SKM-1 treated with dmso at 0.1 percent for 144 hours (cell line): ENCODE results near the gene ZNF277.
"Not testable (repeated sequence)": the region's sequence is repeated elsewhere in the genome, so short reads cannot be mapped to it uniquely, and the experiment has no call there.

Source experiments
- DNase-seq: peaks from one replicate; lab custom pipeline; 2025; ENCODE audit not compliant: unreplicated experiment; lab: John Stamatoyannopoulos, UW

Gene ZNF277

GRCh38 chr7:112286250-112287086, 80.0 kb downstream of the ZNF277 start:
- no peak for DNase-seq

- DNase-seq: no peak
These were observed 81.8 kb downstream of the ZNF277 start for GRCh38 chr7:112288301-112288700.

GRCh38 chr7:112290065-112290464, 83.6 kb downstream of the ZNF277 start:
- DNase-seq: no peak

- no peak for DNase-seq
These were observed 85.7 kb downstream of the ZNF277 start for GRCh38 chr7:112292162-112292561.

GRCh38 chr7:112293416-112293815, 86.9 kb downstream of the ZNF277 start:
- no peak for DNase-seq

GRCh38 chr7:112296432-112296831, 89.9 kb downstream of the ZNF277 start:
- DNase-seq: no peak

GRCh38 chr7:112297681-112298080, 91.2 kb downstream of the ZNF277 start:
- DNase-seq: no peak

- no peak for DNase-seq
These were observed 92.1 kb downstream of the ZNF277 start for GRCh38 chr7:112298543-112299100.

- DNase-seq: no peak
These were observed 93.6 kb downstream of the ZNF277 start for GRCh38 chr7:112300072-112300471.

GRCh38 chr7:112300831-112301407, 94.4 kb downstream of the ZNF277 start:
- DNase-seq: no peak

- no peak for DNase-seq
These were observed 96.1 kb downstream of the ZNF277 start for GRCh38 chr7:112302566-112302965.

GRCh38 chr7:112306903-112307302, 100.4 kb downstream of the ZNF277 start:
- no peak for DNase-seq

GRCh38 chr7:112307506-112307905, 101.0 kb downstream of the ZNF277 start:
- DNase-seq: no peak

GRCh38 chr7:112308974-112309373, 102.5 kb downstream of the ZNF277 start:
- no peak for DNase-seq

GRCh38 chr7:112316803-112317202, 110.3 kb downstream of the ZNF277 start:
- not testable (repeated sequence) for DNase-seq

- DNase-seq: no peak
These were observed 115.6 kb downstream of the ZNF277 start for GRCh38 chr7:112322070-112322469.

- no peak for DNase-seq
These were observed 121.1 kb downstream of the ZNF277 start for GRCh38 chr7:112327566-112327965.

GRCh38 chr7:112331492-112331891, 125.0 kb downstream of the ZNF277 start:
- no peak for DNase-seq

GRCh38 chr7:112334366-112334765, 127.9 kb downstream of the ZNF277 start:
- DNase-seq: no peak

- no peak for DNase-seq
These were observed 129.8 kb downstream of the ZNF277 start for GRCh38 chr7:112336261-112336660.

- no peak for DNase-seq
These were observed 130.6 kb downstream of the ZNF277 start for GRCh38 chr7:112336936-112337576.

GRCh38 chr7:112337892-112338291, 131.4 kb downstream of the ZNF277 start:
- DNase-seq: no peak
